ENCODE data around the gene BUB1B. TPM values are rescaled to one million over a fixed set of nuclear protein-coding genes. Genes with fewer than 3 reads are reported as not detected.

Gene BUB1B
- total RNA-seq, 1 donor from 2014 or later = 0.43 TPM

GRCh38 chr15:40266828-40267304 lies 106.0 kb downstream of the BUB1B start:
- intact Hi-C loops (cut with DNase I) = no loop called here
- no peak for DNase-seq (ENCODE audit: low spot score)

GRCh38 chr15:40267670-40268069 lies 106.8 kb downstream of the BUB1B start:
- intact Hi-C loops (cut with DNase I) = no loop called here

DNA sequence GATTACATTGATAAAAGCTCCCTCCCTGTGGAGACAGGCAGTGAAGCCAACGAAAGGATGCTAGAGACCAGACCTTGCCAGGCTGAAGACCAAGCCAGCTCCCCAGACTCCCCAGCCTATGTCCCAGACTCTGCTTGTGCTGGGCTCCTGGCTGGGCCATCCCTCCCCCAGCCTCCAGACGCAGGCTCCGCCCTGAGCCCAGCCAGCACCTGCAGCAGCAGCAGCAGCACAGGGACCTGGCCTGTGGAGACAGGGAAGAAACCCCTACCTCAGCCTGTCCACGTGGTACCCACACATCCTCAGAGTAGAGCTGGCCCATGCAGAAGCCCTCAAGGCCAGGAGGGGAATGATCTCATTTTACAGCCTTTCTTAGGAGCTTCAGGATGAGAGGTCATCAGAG lies 108.7 kb downstream of the BUB1B start:
- no peak for DNase-seq (ENCODE audit: low spot score)
- intact Hi-C loops (cut with DNase I) = no loop called here

More at GRCh38 chr15:40267670-40268069, 106.8 kb downstream of the BUB1B start:
- DNase-seq (ENCODE audit: low spot score) = no peak

DNA sequence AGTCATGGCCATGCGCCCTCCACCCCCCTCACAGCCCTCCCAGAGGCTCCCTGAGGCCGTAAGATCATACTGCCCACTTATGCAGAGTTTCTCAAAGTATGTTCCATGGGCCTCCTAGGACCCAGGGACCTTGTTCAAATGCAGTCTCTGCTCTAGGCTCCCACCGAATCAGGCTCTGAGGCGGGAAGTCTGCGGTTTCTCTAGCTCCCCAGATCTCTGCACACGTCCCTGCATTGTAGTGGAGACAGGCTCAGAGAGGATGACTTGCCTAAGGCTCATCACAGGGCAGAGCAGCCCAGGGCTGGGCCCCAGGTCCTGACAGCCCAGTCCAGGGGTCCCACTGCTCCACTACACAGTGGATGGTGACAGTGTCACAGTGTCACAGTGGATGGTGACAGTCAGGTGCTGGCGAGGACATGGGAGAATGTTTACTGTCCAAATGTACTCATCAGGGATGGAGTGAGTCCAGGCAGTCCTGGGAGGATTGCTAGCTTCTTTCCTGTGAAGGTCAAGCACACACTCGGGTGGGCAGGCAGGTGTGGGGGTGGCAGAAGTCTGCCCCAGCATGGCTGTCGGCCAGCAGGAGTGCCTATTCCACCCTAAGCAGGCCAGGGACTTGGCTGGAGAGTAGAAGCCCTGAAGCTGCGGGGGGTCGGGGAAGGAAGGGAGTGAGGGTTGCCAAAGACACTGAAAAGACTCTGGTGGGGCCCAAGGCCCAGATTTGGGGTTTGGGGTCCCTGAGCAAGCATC lies 109.6 kb downstream of the BUB1B start:
- intact Hi-C loops (cut with DNase I) = no loop called here
- no peak for DNase-seq (ENCODE audit: low spot score)

Other genes starting within 250 kb of the BUB1B start
- 2.7 TPM for gene GPR176, start 240.8 kb upstream of the BUB1B start, total RNA-seq
- 20.9 TPM for gene EIF2AK4, start 227.0 kb upstream of the BUB1B start, total RNA-seq
- 168 TPM for gene SRP14, start 121.9 kb upstream of the BUB1B start, total RNA-seq
- gene BMF, start 52.2 kb upstream of the BUB1B start, total RNA-seq = 1.1 TPM
- 2.6 TPM for gene PAK6, start 78.0 kb downstream of the BUB1B start, total RNA-seq
- not detected for gene ANKRD63, start 122.0 kb downstream of the BUB1B start, total RNA-seq
- gene PLCB2, start 146.9 kb downstream of the BUB1B start, total RNA-seq = 4.6 TPM
- 40.0 TPM for gene INAFM2, start 162.6 kb downstream of the BUB1B start, total RNA-seq
- gene CCDC9B, start 179.9 kb downstream of the BUB1B start, total RNA-seq = 178 TPM
- not detected for gene PHGR1, start 190.0 kb downstream of the BUB1B start, total RNA-seq
- gene DISP2, start 197.2 kb downstream of the BUB1B start, total RNA-seq = 1.2 TPM
- 7.5 TPM for gene KNSTRN, start 221.7 kb downstream of the BUB1B start, total RNA-seq
- 106 TPM for gene IVD, start 244.7 kb downstream of the BUB1B start, total RNA-seq